Panc1 (cell line): ENCODE measurements around the gene TBCE.

ENCODE experiments used
- SIN3A ChIP-seq: IDR thresholded peaks from 2 replicates; pipeline ENCODE4 v1.6.1; 2012; ENCODE audit warnings: low read depth, mild to moderate bottlenecking, low read length, moderate library complexity, borderline replicate concordance; ENCODE audit not compliant: insufficient read depth
- TF ChIP-seq, protein P1 (sequence below): fragments of 450-650 bp; IDR thresholded peaks from 2 replicates; pipeline ENCODE4 v1.5.1; 2017; ENCODE audit warnings: mild to moderate bottlenecking
- TF ChIP-seq, protein P2 (sequence below), 2 experiments: IDR thresholded peaks; 2 replicates each; pipeline ENCODE4 v1.6.1; 2011 to 2012; ENCODE audit warnings: low read depth in 2 of 2, control low read depth in 1 of 2, low read length in 1 of 2, mild to moderate bottlenecking in 1 of 2, moderate library complexity in 1 of 2; ENCODE audit not compliant: insufficient read depth in 1 of 2

DNA sequence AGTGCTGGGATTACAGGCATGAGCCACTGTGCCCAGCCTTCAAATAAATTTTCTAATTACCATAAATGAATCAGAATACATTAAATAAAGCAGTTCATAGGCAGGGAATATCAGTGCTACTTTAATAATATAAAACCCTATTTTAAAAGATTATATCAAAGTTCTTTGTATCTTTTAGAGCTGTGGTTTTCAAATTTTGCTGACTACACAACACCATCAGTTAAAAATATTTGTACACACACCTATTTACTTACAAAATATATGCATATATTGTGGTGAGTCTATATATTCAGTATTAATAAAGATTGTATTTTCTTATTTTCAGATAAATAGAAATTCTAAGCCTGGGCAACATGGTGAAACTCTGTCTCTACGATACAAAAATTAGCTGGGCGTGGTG, 118.3 kb downstream of the TBCE start:
- TF ChIP-seq, protein P1, sequence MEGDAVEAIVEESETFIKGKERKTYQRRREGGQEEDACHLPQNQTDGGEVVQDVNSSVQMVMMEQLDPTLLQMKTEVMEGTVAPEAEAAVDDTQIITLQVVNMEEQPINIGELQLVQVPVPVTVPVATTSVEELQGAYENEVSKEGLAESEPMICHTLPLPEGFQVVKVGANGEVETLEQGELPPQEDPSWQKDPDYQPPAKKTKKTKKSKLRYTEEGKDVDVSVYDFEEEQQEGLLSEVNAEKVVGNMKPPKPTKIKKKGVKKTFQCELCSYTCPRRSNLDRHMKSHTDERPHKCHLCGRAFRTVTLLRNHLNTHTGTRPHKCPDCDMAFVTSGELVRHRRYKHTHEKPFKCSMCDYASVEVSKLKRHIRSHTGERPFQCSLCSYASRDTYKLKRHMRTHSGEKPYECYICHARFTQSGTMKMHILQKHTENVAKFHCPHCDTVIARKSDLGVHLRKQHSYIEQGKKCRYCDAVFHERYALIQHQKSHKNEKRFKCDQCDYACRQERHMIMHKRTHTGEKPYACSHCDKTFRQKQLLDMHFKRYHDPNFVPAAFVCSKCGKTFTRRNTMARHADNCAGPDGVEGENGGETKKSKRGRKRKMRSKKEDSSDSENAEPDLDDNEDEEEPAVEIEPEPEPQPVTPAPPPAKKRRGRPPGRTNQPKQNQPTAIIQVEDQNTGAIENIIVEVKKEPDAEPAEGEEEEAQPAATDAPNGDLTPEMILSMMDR: no peak
- no peak for TF ChIP-seq SIN3A
- TF ChIP-seq, protein P2, sequence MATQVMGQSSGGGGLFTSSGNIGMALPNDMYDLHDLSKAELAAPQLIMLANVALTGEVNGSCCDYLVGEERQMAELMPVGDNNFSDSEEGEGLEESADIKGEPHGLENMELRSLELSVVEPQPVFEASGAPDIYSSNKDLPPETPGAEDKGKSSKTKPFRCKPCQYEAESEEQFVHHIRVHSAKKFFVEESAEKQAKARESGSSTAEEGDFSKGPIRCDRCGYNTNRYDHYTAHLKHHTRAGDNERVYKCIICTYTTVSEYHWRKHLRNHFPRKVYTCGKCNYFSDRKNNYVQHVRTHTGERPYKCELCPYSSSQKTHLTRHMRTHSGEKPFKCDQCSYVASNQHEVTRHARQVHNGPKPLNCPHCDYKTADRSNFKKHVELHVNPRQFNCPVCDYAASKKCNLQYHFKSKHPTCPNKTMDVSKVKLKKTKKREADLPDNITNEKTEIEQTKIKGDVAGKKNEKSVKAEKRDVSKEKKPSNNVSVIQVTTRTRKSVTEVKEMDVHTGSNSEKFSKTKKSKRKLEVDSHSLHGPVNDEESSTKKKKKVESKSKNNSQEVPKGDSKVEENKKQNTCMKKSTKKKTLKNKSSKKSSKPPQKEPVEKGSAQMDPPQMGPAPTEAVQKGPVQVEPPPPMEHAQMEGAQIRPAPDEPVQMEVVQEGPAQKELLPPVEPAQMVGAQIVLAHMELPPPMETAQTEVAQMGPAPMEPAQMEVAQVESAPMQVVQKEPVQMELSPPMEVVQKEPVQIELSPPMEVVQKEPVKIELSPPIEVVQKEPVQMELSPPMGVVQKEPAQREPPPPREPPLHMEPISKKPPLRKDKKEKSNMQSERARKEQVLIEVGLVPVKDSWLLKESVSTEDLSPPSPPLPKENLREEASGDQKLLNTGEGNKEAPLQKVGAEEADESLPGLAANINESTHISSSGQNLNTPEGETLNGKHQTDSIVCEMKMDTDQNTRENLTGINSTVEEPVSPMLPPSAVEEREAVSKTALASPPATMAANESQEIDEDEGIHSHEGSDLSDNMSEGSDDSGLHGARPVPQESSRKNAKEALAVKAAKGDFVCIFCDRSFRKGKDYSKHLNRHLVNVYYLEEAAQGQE (IDR thresholded peaks at IDR 0.05; ENCODE audit: insufficient read depth in 1 of 2, low read depth in 2 of 2, low read length in 1 of 2): no peak
